IMR-90 (cell line): Measurements from ENCODE around the gene INPPL1. TPM values are rescaled to one million over a fixed set of nuclear protein-coding genes. Genes with fewer than 3 reads are reported as not detected.

ENCODE experiments used
- ATAC-seq: fragments of 200-7000 bp; cut with Tn5 transposase; 2 replicates; pipeline ENCODE4 v1.9.1; 2020; ENCODE audit warnings: low read depth, mild to moderate bottlenecking, moderate library complexity
- BruUV-seq: library from RNA; stranded (reverse); fragments of 400-500 nt; replicated peaks from 2 replicates; lab custom pipeline; 2021; lab: Mats Ljungman, UMichigan
- CTCF ChIA-PET: fragments of 300-600 bp; formaldehyde crosslinking; extraction: SDS; loops from one replicate; lab custom pipeline; 2021; ENCODE audit warnings: antibody characterized with exemption; lab: Yijun Ruan, JAX
- POLR2A ChIA-PET: fragments of 300-600 bp; sonication (Branson Sonifier 250); formaldehyde crosslinking; loops from one replicate; lab custom pipeline; 2022; ENCODE audit warnings: antibody characterized with exemption; ENCODE audit not compliant: unreplicated experiment; lab: Charles Lee
- DNase-seq: peaks from one replicate; pipeline ENCODE4 v3.0.0; 2013
- H2AFZ ChIP-seq: replicated peaks from 2 replicates; pipeline ENCODE3; 2013; ENCODE audit warnings: low read length, mild to moderate bottlenecking; ENCODE audit not compliant: poor library complexity
- H2AK5ac ChIP-seq: 2 replicates; pipeline ENCODE4 v1.6.1; 2013; ENCODE audit warnings: low read depth, low read length, inconsistent platforms
- H2AK9ac ChIP-seq: replicated peaks from 2 replicates; pipeline ENCODE3; 2013; ENCODE audit warnings: mild to moderate bottlenecking, low read depth, low read length, moderate library complexity; ENCODE audit not compliant: poor library complexity
- H2BK120ac ChIP-seq: 2 replicates; pipeline ENCODE4 v1.6.1; 2013; ENCODE audit warnings: low read depth, low read length, inconsistent platforms
- H2BK15ac ChIP-seq: 3 replicates; pipeline ENCODE4 v1.6.1; 2013; ENCODE audit warnings: low read depth, low read length, inconsistent platforms
- H2BK20ac ChIP-seq: 2 replicates; pipeline ENCODE4 v1.6.1; 2013; ENCODE audit warnings: low read depth, mild to moderate bottlenecking, inconsistent platforms, low read length, moderate library complexity
- H2BK5ac ChIP-seq: 2 replicates; pipeline ENCODE4 v1.6.1; 2013; ENCODE audit warnings: mild to moderate bottlenecking, low read depth, low read length, inconsistent platforms; ENCODE audit not compliant: poor library complexity, severe bottlenecking
- H3K14ac ChIP-seq: replicated peaks from 2 replicates; pipeline ENCODE4 v1.6.1; 2013; ENCODE audit warnings: low read depth, low read length, inconsistent platforms
- H3K18ac ChIP-seq: 2 replicates; pipeline ENCODE4 v1.6.1; 2013; ENCODE audit warnings: low read depth, low read length, control low read depth
- H3K23ac ChIP-seq: 2 replicates; pipeline ENCODE4 v1.6.1; 2013; ENCODE audit warnings: low read depth, low read length, inconsistent platforms
- H3K27ac ChIP-seq: 2 replicates; pipeline ENCODE4 v1.5.1; 2013; ENCODE audit warnings: mild to moderate bottlenecking, control low read depth, low read length; ENCODE audit not compliant: insufficient read depth
- H3K27me3 ChIP-seq: 2 replicates; pipeline ENCODE4 v1.6.1; 2013; ENCODE audit warnings: low read length; ENCODE audit not compliant: control insufficient read depth, insufficient read depth
- H3K36me3 ChIP-seq: 2 replicates; pipeline ENCODE4 v1.6.1; 2013; ENCODE audit warnings: low read length, mixed read lengths; ENCODE audit not compliant: control insufficient read depth, insufficient read depth
- H3K4ac ChIP-seq: 2 replicates; pipeline ENCODE4 v1.6.1; 2013; ENCODE audit warnings: low read depth, low read length, inconsistent platforms
- H3K4me1 ChIP-seq: 2 replicates; pipeline ENCODE4 v1.6.1; 2013; ENCODE audit warnings: low read length, mixed read lengths; ENCODE audit not compliant: control insufficient read depth, insufficient read depth
- H3K4me2 ChIP-seq: 2 replicates; pipeline ENCODE4 v1.6.1; 2013; ENCODE audit warnings: low read depth, mild to moderate bottlenecking, control low read depth, low read length, moderate library complexity
- H3K4me3 ChIP-seq: 2 replicates; pipeline ENCODE4 v1.5.1; 2013; ENCODE audit warnings: low read depth, mild to moderate bottlenecking, control low read depth, low read length, moderate library complexity; ENCODE audit not compliant: insufficient read depth
- H3K56ac ChIP-seq: 2 replicates; pipeline ENCODE4 v1.6.1; 2013; ENCODE audit warnings: low read length, inconsistent platforms; ENCODE audit not compliant: insufficient read depth; ENCODE audit errors: extremely low read depth
- H3K79me1 ChIP-seq, 2 experiments: 2 replicates each; pipeline ENCODE4 v1.6.1; 2013; ENCODE audit warnings: low read length in 2 of 2, inconsistent platforms in 1 of 2, low read depth in 1 of 2
- H3K9ac ChIP-seq: 2 replicates; pipeline ENCODE4 v1.6.1; 2013; ENCODE audit warnings: low read depth, low read length, control low read depth
- H3K9me1 ChIP-seq: 2 replicates; pipeline ENCODE4 v1.6.1; 2013; ENCODE audit warnings: low read length, inconsistent platforms; ENCODE audit not compliant: insufficient read depth
- H3K9me3 ChIP-seq: 2 replicates; pipeline ENCODE4 v1.6.1; 2013; ENCODE audit warnings: low read length; ENCODE audit not compliant: control insufficient read depth, insufficient read depth
- H4K20me1 ChIP-seq: 2 replicates; pipeline ENCODE4 v1.6.1; 2013; ENCODE audit warnings: low read length, inconsistent platforms; ENCODE audit not compliant: insufficient read depth
- H4K5ac ChIP-seq: 2 replicates; pipeline ENCODE4 v1.6.1; 2013; ENCODE audit warnings: mild to moderate bottlenecking, low read depth, low read length, control low read depth
- H4K8ac ChIP-seq, 2 experiments: 2 replicates each; pipeline ENCODE4 v1.6.1; 2013; ENCODE audit warnings: low read depth in 2 of 2, low read length in 2 of 2, control low read depth in 1 of 2, inconsistent platforms in 1 of 2
- H4K91ac ChIP-seq: 2 replicates; pipeline ENCODE4 v1.6.1; 2013; ENCODE audit warnings: low read depth, low read length, inconsistent platforms; ENCODE audit not compliant: insufficient read depth
- BHLHE40 ChIP-seq: fragments of 150-350 bp; IDR thresholded peaks from 2 replicates; pipeline ENCODE4 v1.6.1; 2016; ENCODE audit warnings: mild to moderate bottlenecking, low read depth, low read length
- CEBPB ChIP-seq: IDR thresholded peaks from 2 replicates; pipeline ENCODE4 v1.6.1; 2012; ENCODE audit warnings: low read depth, low read length, improper control_type of control experiment
- CHD1 ChIP-seq: IDR thresholded peaks from 2 replicates; pipeline ENCODE4 v1.6.1; 2012; ENCODE audit warnings: low read depth, low read length, improper control_type of control experiment
- FOS ChIP-seq: fragments of 150-350 bp; IDR thresholded peaks from 2 replicates; pipeline ENCODE4 v1.6.1; 2016; ENCODE audit warnings: low read depth, low read length
- MAFK ChIP-seq: IDR thresholded peaks from 2 replicates; pipeline ENCODE4 v1.6.1; 2012; ENCODE audit warnings: low read depth, low read length, improper control_type of control experiment
- MAZ ChIP-seq: IDR thresholded peaks from 2 replicates; pipeline ENCODE4 v1.6.1; 2012; ENCODE audit warnings: low read depth, mild to moderate bottlenecking, low read length, improper control_type of control experiment, moderate library complexity, borderline replicate concordance
- MXI1 ChIP-seq: IDR thresholded peaks from 2 replicates; pipeline ENCODE4 v1.6.1; 2012; ENCODE audit warnings: low read depth, mild to moderate bottlenecking, low read length, moderate library complexity, borderline replicate concordance
- NFE2L2 ChIP-seq: fragments of 150-350 bp; IDR thresholded peaks from 2 replicates; pipeline ENCODE4 v1.6.1; 2016; ENCODE audit warnings: low read depth, mild to moderate bottlenecking, low read length
- POLR2A ChIP-seq: IDR thresholded peaks from 2 replicates; pipeline ENCODE4 v1.6.1; 2012; ENCODE audit warnings: mild to moderate bottlenecking, low read depth, low read length
- RAD21 ChIP-seq: IDR thresholded peaks from 2 replicates; pipeline ENCODE4 v1.6.1; 2012; ENCODE audit warnings: low read length, improper control_type of control experiment
- RCOR1 ChIP-seq: IDR thresholded peaks from 2 replicates; pipeline ENCODE4 v1.6.1; 2012; ENCODE audit warnings: mild to moderate bottlenecking, low read length, improper control_type of control experiment; ENCODE audit not compliant: insufficient replicate concordance
- SMC3 ChIP-seq: fragments of 150-350 bp; IDR thresholded peaks from 2 replicates; pipeline ENCODE4 v1.6.1; 2016; ENCODE audit warnings: low read depth, mild to moderate bottlenecking, antibody characterized with exemption, low read length, moderate library complexity
- WGBS, 2 experiments: methylation state at CpG; one replicate each; pipeline versions ENCODE4 v1.1.5 to v1.1.7; 2013; ENCODE audit warnings: missing lambda C conversion rate in 2 of 2; ENCODE audit not compliant: insufficient read length in 1 of 2; ENCODE audit errors: extremely low coverage in 2 of 2; 5-methylcytosine and 5-hydroxymethylcytosine counted together
- dilution Hi-C: fragments of 300-500 bp; cut with HindIII; formaldehyde crosslinking; loops from one replicate; pipeline ENCODE4 v1.14.3; 2018; ENCODE audit warnings: low sequenced_read_pairs; ENCODE audit not compliant: unreplicated experiment
- in situ Hi-C: fragments of 300-500 bp; cut with MboI; formaldehyde crosslinking; loops from 3 replicates; pipeline ENCODE4 v1.14.3; 2019; ENCODE audit warnings: low sequenced_read_pairs, inconsistent platforms, mixed read lengths
- intact Hi-C: fragments of 100-400 bp; cut with micrococcal nuclease; formaldehyde crosslinking; loops from 2 replicates; pipeline ENCODE4 v1.10.0; 2022
- polyA plus RNA-seq, 3 experiments: library from polyadenylated mRNA; depleted of rRNA; stranded (reverse); fragments of >200 nt; gene quantifications; 2 replicates each; pipeline ENCODE4 v1.2.3, GENCODE V29; 2012; ENCODE audit warnings: low replicate concordance in 1 of 3
- total RNA-seq: library from RNA; depleted of rRNA; stranded (reverse); fragments of >200 nt; gene quantifications from 2 replicates; pipeline ENCODE4 v1.2.3, GENCODE V29; 2012
- TF ChIP-seq, protein P1 (sequence below): fragments of 150-350 bp; IDR thresholded peaks from 2 replicates; pipeline ENCODE4 v1.6.1; 2017; ENCODE audit warnings: mild to moderate bottlenecking, antibody characterized with exemption, low read length, low read depth
- TF ChIP-seq, protein P2 (sequence below): conservative IDR thresholded peaks from 2 replicates; pipeline ENCODE4 v1.5.1; 2012; ENCODE audit warnings: mild to moderate bottlenecking, low read depth, low read length, improper control_type of control experiment

Gene INPPL1
- total and polyA plus RNA-seq, 2 of the 4 experiments (the other 2 are of a cell fraction), result 27.4 to 105 TPM

DNA sequence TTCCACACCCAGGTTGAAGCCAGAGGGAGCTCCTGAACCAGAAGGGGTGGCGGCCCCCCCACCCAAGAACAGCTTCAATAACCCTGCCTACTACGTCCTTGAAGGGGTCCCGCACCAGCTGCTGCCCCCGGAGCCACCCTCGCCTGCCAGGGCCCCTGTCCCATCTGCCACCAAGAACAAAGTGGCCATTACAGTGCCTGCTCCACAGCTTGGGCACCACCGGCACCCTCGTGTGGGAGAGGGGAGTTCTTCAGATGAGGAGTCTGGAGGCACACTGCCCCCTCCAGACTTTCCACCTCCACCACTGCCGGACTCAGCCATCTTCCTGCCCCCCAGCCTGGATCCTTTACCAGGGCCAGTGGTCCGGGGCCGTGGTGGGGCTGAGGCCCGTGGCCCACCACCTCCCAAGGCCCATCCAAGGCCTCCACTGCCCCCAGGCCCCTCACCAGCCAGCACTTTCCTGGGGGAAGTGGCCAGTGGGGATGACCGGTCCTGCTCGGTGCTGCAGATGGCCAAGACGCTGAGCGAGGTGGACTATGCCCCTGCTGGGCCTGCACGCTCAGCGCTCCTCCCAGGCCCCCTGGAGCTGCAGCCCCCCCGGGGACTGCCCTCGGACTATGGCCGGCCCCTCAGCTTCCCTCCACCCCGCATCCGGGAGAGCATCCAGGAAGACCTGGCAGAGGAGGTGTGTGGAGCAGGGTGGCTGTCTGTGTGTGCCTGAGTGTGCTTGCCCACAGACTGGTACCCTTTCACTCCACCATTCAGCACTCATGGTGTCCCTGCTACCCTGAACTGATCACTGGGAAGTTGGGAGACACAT, 12.8 kb downstream of the INPPL1 start:
- POLR2A ChIA-PET, result no interaction called here
- Histone ChIP-seq H2BK20ac (no peak overlapping the region), H4K8ac (no peak overlapping the region), H3K27ac (no peak overlapping the region), H3K9me3 (no peaks in the 10 kb centered on the region; the same call in 1 of the 2 replicates), H3K36me3 (peaks cover 54% of the 10 kb centered on the region), H3K9me1 (no peaks in the 10 kb centered on the region), H3K4me3 (no peak overlapping the region), H2AK5ac (no peak overlapping the region), H3K4ac (no peak overlapping the region), H2BK5ac (no peak overlapping the region), H3K79me1 (peaks cover 6 to 16% of the 10 kb centered on the region in 2 experiments; a peak in 3 of 4 replicates), H3K9ac (no peak overlapping the region), H3K27me3 (peaks cover 23% of the 10 kb centered on the region), H3K23ac (no peak overlapping the region), H3K4me2 (no peak overlapping the region), H3K56ac (no peak overlapping the region), H4K91ac (no peak overlapping the region), H4K5ac (no peak overlapping the region), H3K4me1 (peaks cover 2% of the 10 kb centered on the region; the same call in 1 of the 2 replicates), H4K20me1 (peaks cover 50% of the 10 kb centered on the region), H2BK120ac (no peak overlapping the region), H2BK15ac (no peak overlapping the region), H3K18ac (no peak overlapping the region), H2AK9ac (no peak overlapping the region), H3K14ac (no peak overlapping the region), H2AFZ (peak overlapping the region; percentile 79)
- WGBS, 2 experiments, result no CpG with 5 or more reads among the region's 22 CpGs
- CTCF ChIA-PET, result interaction anchor here (0.5 kb wide), 2 partner anchors 116 to 209 kb away, joined by 3 to 4 read pairs; no protein-coding TSS in a partner anchor
- ATAC-seq (no peak), DNase-seq (no peak)
- BruUV-seq, result no TSS peak
- TF ChIP-seq RAD21 (no peak), CHD1 (no peak), SMC3 (no peak), MAFK (no peak), POLR2A (no peak), FOS (no peak), CEBPB (no peak), RCOR1 (no peak), MXI1 (no peak), BHLHE40 (no peak), NFE2L2 (no peak), MAZ (no peak)
- TF ChIP-seq, protein P1, sequence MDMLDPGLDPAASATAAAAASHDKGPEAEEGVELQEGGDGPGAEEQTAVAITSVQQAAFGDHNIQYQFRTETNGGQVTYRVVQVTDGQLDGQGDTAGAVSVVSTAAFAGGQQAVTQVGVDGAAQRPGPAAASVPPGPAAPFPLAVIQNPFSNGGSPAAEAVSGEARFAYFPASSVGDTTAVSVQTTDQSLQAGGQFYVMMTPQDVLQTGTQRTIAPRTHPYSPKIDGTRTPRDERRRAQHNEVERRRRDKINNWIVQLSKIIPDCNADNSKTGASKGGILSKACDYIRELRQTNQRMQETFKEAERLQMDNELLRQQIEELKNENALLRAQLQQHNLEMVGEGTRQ, result no peak
- TF ChIP-seq, protein P2, sequence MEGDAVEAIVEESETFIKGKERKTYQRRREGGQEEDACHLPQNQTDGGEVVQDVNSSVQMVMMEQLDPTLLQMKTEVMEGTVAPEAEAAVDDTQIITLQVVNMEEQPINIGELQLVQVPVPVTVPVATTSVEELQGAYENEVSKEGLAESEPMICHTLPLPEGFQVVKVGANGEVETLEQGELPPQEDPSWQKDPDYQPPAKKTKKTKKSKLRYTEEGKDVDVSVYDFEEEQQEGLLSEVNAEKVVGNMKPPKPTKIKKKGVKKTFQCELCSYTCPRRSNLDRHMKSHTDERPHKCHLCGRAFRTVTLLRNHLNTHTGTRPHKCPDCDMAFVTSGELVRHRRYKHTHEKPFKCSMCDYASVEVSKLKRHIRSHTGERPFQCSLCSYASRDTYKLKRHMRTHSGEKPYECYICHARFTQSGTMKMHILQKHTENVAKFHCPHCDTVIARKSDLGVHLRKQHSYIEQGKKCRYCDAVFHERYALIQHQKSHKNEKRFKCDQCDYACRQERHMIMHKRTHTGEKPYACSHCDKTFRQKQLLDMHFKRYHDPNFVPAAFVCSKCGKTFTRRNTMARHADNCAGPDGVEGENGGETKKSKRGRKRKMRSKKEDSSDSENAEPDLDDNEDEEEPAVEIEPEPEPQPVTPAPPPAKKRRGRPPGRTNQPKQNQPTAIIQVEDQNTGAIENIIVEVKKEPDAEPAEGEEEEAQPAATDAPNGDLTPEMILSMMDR, result no peak
- dilution Hi-C loops, result no loop called here
- in situ Hi-C loops, result loop anchor here (5.0 kb wide), 1 partner anchor 210 kb away; no protein-coding TSS in a partner anchor
- intact Hi-C loops, result no loop called here
